ENCODE results near the gene TUBGCP6. TPM values are rescaled to one million over a fixed set of nuclear protein-coding genes. Genes with fewer than 3 reads are reported as not detected.

TUBGCP6 gene
- total RNA-seq, 1 donor from 2014 or later: 65.9 TPM

DNA sequence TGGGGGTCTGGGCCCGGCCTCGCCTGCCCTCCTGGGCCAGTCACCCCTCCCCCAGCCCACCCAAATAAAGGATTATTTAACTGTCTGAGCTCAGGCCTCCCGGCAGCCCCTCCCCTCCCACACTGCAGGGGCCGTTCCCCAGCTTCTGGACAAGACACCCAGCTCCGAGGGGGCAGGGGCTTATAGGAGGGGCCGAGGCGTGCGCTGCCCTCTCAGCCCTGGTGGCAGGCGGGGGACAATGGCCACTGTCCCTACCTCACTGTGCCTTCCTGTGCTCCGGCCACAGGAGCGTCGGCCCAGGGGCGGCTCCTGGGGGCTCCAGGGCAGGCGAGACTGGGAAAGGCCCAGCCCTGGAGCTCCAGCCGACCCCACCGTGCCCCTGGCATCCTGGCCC is 46.2 kb downstream of the TUBGCP6 start:
- Mint-ChIP-seq H3K27ac (no peak overlapping the region), H3K4me1 (peaks cover 16% of the 10 kb centered on the region), H3K4me3 (no peak overlapping the region), H3K36me3 (peaks cover 8% of the 10 kb centered on the region), H3K9me3 (peaks cover 5% of the 10 kb centered on the region), H3K27me3 (ENCODE audit: low read depth) (no peaks in the 10 kb centered on the region)
- TF ChIP-seq, protein P1, sequence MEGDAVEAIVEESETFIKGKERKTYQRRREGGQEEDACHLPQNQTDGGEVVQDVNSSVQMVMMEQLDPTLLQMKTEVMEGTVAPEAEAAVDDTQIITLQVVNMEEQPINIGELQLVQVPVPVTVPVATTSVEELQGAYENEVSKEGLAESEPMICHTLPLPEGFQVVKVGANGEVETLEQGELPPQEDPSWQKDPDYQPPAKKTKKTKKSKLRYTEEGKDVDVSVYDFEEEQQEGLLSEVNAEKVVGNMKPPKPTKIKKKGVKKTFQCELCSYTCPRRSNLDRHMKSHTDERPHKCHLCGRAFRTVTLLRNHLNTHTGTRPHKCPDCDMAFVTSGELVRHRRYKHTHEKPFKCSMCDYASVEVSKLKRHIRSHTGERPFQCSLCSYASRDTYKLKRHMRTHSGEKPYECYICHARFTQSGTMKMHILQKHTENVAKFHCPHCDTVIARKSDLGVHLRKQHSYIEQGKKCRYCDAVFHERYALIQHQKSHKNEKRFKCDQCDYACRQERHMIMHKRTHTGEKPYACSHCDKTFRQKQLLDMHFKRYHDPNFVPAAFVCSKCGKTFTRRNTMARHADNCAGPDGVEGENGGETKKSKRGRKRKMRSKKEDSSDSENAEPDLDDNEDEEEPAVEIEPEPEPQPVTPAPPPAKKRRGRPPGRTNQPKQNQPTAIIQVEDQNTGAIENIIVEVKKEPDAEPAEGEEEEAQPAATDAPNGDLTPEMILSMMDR (IDR thresholded peaks at IDR 0.05; ENCODE audit: unreplicated experiment): no peak
- no peak for DNase-seq (ENCODE audit: low spot score in 2 of 2, unreplicated experiment in 2 of 2)

GRCh38 chr22:50197856-50198623 is 46.8 kb downstream of the TUBGCP6 start:
- Mint-ChIP-seq H3K36me3 (peaks cover 3% of the 10 kb centered on the region), H3K4me1 (peaks cover 16% of the 10 kb centered on the region), H3K4me3 (no peak overlapping the region), H3K9me3 (no peaks in the 10 kb centered on the region), H3K27ac (no peak overlapping the region), H3K27me3 (ENCODE audit: low read depth) (no peaks in the 10 kb centered on the region)
- DNase-seq (ENCODE audit: low spot score in 2 of 2, unreplicated experiment in 2 of 2): no peak
- TF ChIP-seq, protein P1 (IDR thresholded peaks at IDR 0.05; ENCODE audit: unreplicated experiment): no peak

GRCh38 chr22:50197000-50197800 is 47.6 kb downstream of the TUBGCP6 start:
- Mint-ChIP-seq H3K4me1 (peaks cover 12% of the 10 kb centered on the region), H3K27ac (no peak overlapping the region), H3K9me3 (no peaks in the 10 kb centered on the region), H3K36me3 (no peaks in the 10 kb centered on the region), H3K4me3 (no peak overlapping the region), H3K27me3 (ENCODE audit: low read depth) (no peaks in the 10 kb centered on the region)
- TF ChIP-seq, protein P1 (IDR thresholded peaks at IDR 0.05; ENCODE audit: unreplicated experiment): no peak
- DNase-seq (ENCODE audit: low spot score in 2 of 2, unreplicated experiment in 2 of 2): no peak

GRCh38 chr22:50196256-50196655 is 48.6 kb downstream of the TUBGCP6 start:
- H3K36me3 Mint-ChIP-seq: no peaks in the 10 kb centered on the region
- H3K27me3 Mint-ChIP-seq (ENCODE audit: low read depth): no peaks in the 10 kb centered on the region
- no peaks in the 10 kb centered on the region for H3K9me3 Mint-ChIP-seq
- H3K4me1 Mint-ChIP-seq: peaks cover 10% of the 10 kb centered on the region
- H3K27ac Mint-ChIP-seq: no peak overlapping the region
- TF ChIP-seq, protein P1 (IDR thresholded peaks at IDR 0.05; ENCODE audit: unreplicated experiment): no peak
- H3K4me3 Mint-ChIP-seq: no peak overlapping the region
- no peak for DNase-seq (ENCODE audit: low spot score in 2 of 2, unreplicated experiment in 2 of 2)

DNA sequence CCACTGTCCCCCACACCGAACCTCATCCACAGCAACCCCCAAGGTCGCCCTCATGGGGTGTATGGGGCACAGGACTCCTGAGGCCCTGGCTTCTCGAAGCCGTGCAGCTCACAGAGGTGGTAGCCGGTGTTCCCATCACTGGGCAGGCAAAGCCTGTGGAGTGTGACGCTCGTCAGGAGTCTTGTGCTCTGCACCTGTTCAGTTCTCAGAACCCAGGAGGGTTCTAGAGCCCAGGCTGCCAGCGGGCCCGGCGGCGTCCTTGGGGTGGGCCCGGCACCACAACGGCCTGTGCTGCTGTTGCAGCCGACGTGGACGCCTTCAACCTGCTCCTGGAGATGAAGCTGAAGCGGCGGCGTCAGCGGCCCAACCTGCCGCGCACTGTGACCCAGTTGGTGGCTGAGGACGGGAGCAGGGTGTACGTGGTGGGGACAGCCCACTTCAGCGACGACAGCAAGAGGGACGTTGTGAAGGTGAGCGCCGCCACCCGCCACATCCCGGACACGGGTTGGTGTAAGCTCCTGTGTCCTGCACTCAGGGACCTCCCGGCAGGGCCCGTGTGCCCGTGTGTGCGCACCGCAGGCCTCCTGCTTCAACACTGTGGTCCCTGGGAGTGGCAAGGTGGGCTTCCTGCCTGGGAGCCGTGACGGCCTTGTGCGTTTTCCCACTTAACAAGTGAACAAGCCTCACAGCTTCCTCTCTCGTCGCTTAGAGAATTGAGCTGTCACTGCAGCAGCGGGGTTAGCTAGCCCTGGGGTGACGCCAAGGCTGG is 50.6 kb downstream of the TUBGCP6 start:
- peaks cover 19% of the 10 kb centered on the region for H3K4me1 Mint-ChIP-seq
- DNase-seq (ENCODE audit: low spot score in 2 of 2, unreplicated experiment in 2 of 2): no peak
- no peak overlapping the region for H3K4me3 Mint-ChIP-seq
- no peaks in the 10 kb centered on the region for H3K36me3 Mint-ChIP-seq
- no peaks in the 10 kb centered on the region for H3K27me3 Mint-ChIP-seq (ENCODE audit: low read depth)
- H3K9me3 Mint-ChIP-seq: no peaks in the 10 kb centered on the region
- H3K27ac Mint-ChIP-seq: no peak overlapping the region
- TF ChIP-seq, protein P1 (IDR thresholded peaks at IDR 0.05; ENCODE audit: unreplicated experiment): no peak

All from mesothelial cell of epicardium (in vitro differentiated cells).